H9 (cell line): ENCODE data around the gene MYO18B. TPM values are rescaled to one million over a fixed set of nuclear protein-coding genes. Genes with fewer than 3 reads are reported as not detected.

Experiments used
- DNase-seq: peaks from one replicate; pipeline ENCODE4 v3.0.0-alpha.2; 2017
- H2AFZ ChIP-seq: one replicate; pipeline ENCODE4 v1.6.1; 2013; ENCODE audit warnings: mild to moderate bottlenecking, low read length, control low read depth, moderate library complexity
- H2AK5ac ChIP-seq: 2 replicates; pipeline ENCODE4 v1.6.1; 2013; ENCODE audit warnings: low read length, control low read depth, mixed read lengths; ENCODE audit not compliant: insufficient read length
- H2BK120ac ChIP-seq: one replicate; pipeline ENCODE4 v1.6.1; 2013; ENCODE audit warnings: low read depth, mild to moderate bottlenecking, low read length, control low read depth, inconsistent platforms; ENCODE audit not compliant: poor library complexity, severe bottlenecking
- H2BK12ac ChIP-seq: 2 replicates; pipeline ENCODE4 v1.6.1; 2013; ENCODE audit warnings: low read length, control low read depth, mixed read lengths, low read depth; ENCODE audit not compliant: insufficient read length
- H2BK15ac ChIP-seq: 2 replicates; pipeline ENCODE4 v1.6.1; 2013; ENCODE audit warnings: low read depth, low read length, control low read depth
- H2BK20ac ChIP-seq: one replicate; pipeline ENCODE4 v1.6.1; 2013; ENCODE audit warnings: low read depth, mild to moderate bottlenecking, low read length, control low read depth, inconsistent platforms; ENCODE audit not compliant: poor library complexity, severe bottlenecking
- H2BK5ac ChIP-seq: 2 replicates; pipeline ENCODE4 v1.6.1; 2013; ENCODE audit warnings: low read length, control low read depth, mixed read lengths; ENCODE audit not compliant: insufficient read length
- H3K14ac ChIP-seq: 2 replicates; pipeline ENCODE4 v1.6.1; 2013; ENCODE audit warnings: low read length, control low read depth; ENCODE audit not compliant: insufficient read depth
- H3K18ac ChIP-seq: 2 replicates; pipeline ENCODE4 v1.6.1; 2013; ENCODE audit warnings: low read depth, mild to moderate bottlenecking, mixed read lengths, low read length, control low read depth; ENCODE audit not compliant: insufficient read length
- H3K23ac ChIP-seq: 2 replicates; pipeline ENCODE4 v1.6.1; 2013; ENCODE audit warnings: low read length, control low read depth, mixed read lengths, low read depth; ENCODE audit not compliant: insufficient read length
- H3K23me2 ChIP-seq: 2 replicates; pipeline ENCODE4 v1.6.1; 2013; ENCODE audit warnings: low read depth, mild to moderate bottlenecking, mixed read lengths, low read length, control low read depth; ENCODE audit not compliant: insufficient read length, poor library complexity, severe bottlenecking
- H3K27ac ChIP-seq: 2 replicates; pipeline ENCODE4 v1.5.1; 2013; ENCODE audit warnings: low read length, control low read depth, mixed read lengths, low read depth; ENCODE audit not compliant: insufficient read length
- H3K27me3 ChIP-seq: 2 replicates; pipeline ENCODE4 v1.6.1; 2013; ENCODE audit warnings: low read length, control low read depth, inconsistent platforms; ENCODE audit not compliant: insufficient read depth
- H3K4ac ChIP-seq: 2 replicates; pipeline ENCODE4 v1.6.1; 2013; ENCODE audit warnings: low read depth, mild to moderate bottlenecking, control low read depth, inconsistent platforms, low read length, moderate library complexity
- H3K4me1 ChIP-seq: 2 replicates; pipeline ENCODE4 v1.6.1; 2013; ENCODE audit warnings: low read length, control low read depth, inconsistent platforms; ENCODE audit not compliant: insufficient read depth
- H3K4me2 ChIP-seq: 2 replicates; pipeline ENCODE4 v1.6.1; 2013; ENCODE audit warnings: low read length, control low read depth, mixed read lengths; ENCODE audit not compliant: insufficient read length, insufficient read depth
- H3K56ac ChIP-seq: 2 replicates; pipeline ENCODE4 v1.6.1; 2013; ENCODE audit warnings: low read depth, mild to moderate bottlenecking, mixed read lengths, low read length, control low read depth; ENCODE audit not compliant: insufficient read length
- H3K79me1 ChIP-seq: 2 replicates; pipeline ENCODE4 v1.6.1; 2013; ENCODE audit warnings: low read depth, mild to moderate bottlenecking, moderate library complexity, low read length, control low read depth, inconsistent platforms; ENCODE audit not compliant: insufficient read depth, poor library complexity, severe bottlenecking
- H3K79me2 ChIP-seq: 2 replicates; pipeline ENCODE4 v1.6.1; 2013; ENCODE audit warnings: low read length, control low read depth, inconsistent platforms; ENCODE audit not compliant: insufficient read depth
- H3K9ac ChIP-seq: 2 replicates; pipeline ENCODE4 v1.6.1; 2013; ENCODE audit warnings: low read length, control low read depth, mixed read lengths; ENCODE audit not compliant: insufficient read length; ENCODE audit errors: extremely low read depth
- H3K9me3 ChIP-seq: one replicate; pipeline ENCODE4 v1.6.1; 2013; ENCODE audit warnings: low read depth, low read length, inconsistent platforms; ENCODE audit not compliant: control insufficient read depth
- H3T11ph ChIP-seq: one replicate; pipeline ENCODE4 v1.6.1; 2013; ENCODE audit warnings: mild to moderate bottlenecking, low read length, control low read depth, inconsistent platforms
- H4K20me1 ChIP-seq: one replicate; pipeline ENCODE4 v1.6.1; 2013; ENCODE audit not compliant: control insufficient read depth, insufficient read length, insufficient read depth
- H4K5ac ChIP-seq: 2 replicates; pipeline ENCODE4 v1.6.1; 2013; ENCODE audit warnings: low read depth, mild to moderate bottlenecking, mixed read lengths, low read length, control low read depth; ENCODE audit not compliant: insufficient read length
- H4K8ac ChIP-seq: replicated peaks from 2 replicates; pipeline ENCODE4 v1.6.1; 2013; ENCODE audit warnings: low read length, control low read depth, mixed read lengths, low read depth; ENCODE audit not compliant: insufficient read length
- H4K91ac ChIP-seq: 2 replicates; pipeline ENCODE4 v1.6.1; 2013; ENCODE audit warnings: low read depth, mild to moderate bottlenecking, moderate library complexity, mixed read lengths, low read length, control low read depth; ENCODE audit not compliant: insufficient read length
- H3K27ac Mint-ChIP-seq, 3 experiments: 2 replicates in 2 of 3; 3 replicates in 1 of 3; pipeline ENCODE4 v1.8.0; 2020 to 2021; ENCODE audit warnings: mixed read lengths in 3 of 3, mild to moderate bottlenecking in 1 of 3, moderate library complexity in 1 of 3
- H3K27me3 Mint-ChIP-seq: 2 replicates; pipeline ENCODE4 v1.8.0; 2021; ENCODE audit warnings: low read depth, mild to moderate bottlenecking, moderate library complexity, mixed read lengths
- H3K36me3 Mint-ChIP-seq, 3 experiments: 2 replicates in 2 of 3; 3 replicates in 1 of 3; pipeline ENCODE4 v1.8.0; 2020 to 2021; ENCODE audit warnings: low read depth in 3 of 3, mixed read lengths in 3 of 3; ENCODE audit not compliant: insufficient read depth in 1 of 3
- H3K4me1 Mint-ChIP-seq, 2 experiments: 2 replicates each; pipeline ENCODE4 v1.8.0; 2020; ENCODE audit warnings: mixed read lengths in 2 of 2
- H3K4me3 Mint-ChIP-seq, 2 experiments: 2 replicates in 1 of 2; 3 replicates in 1 of 2; pipeline ENCODE4 v1.8.0; 2020 to 2021; ENCODE audit warnings: mild to moderate bottlenecking in 2 of 2, mixed read lengths in 2 of 2, moderate library complexity in 1 of 2
- H3K9me3 Mint-ChIP-seq, 2 experiments: 2 replicates in 1 of 2; 3 replicates in 1 of 2; pipeline ENCODE4 v1.8.0; 2020; ENCODE audit warnings: mild to moderate bottlenecking in 2 of 2, mixed read lengths in 2 of 2, moderate library complexity in 1 of 2
- WGBS: extraction: QIAGEN DNeasy Blood & Tissue Kit; methylation state at CpG from one replicate; pipeline ENCODE4 v1.1.7; 2013; ENCODE audit warnings: missing lambda C conversion rate, low lambda C conversion rate, mixed read lengths; ENCODE audit not compliant: insufficient read length; ENCODE audit errors: extremely low coverage; 5-methylcytosine and 5-hydroxymethylcytosine counted together
- total RNA-seq: library from RNA; stranded (reverse); gene quantifications from 2 replicates; pipeline ENCODE4 v1.2.1, GENCODE V29; 2021
- TF ChIP-seq, protein P1 (sequence below): fragments of 200-600 bp; sonication (generic); conservative IDR thresholded peaks from 3 replicates; pipeline ENCODE4 v1.8.0; 2021; ENCODE audit warnings: antibody characterized with exemption, mild to moderate bottlenecking

MYO18B gene
- total RNA-seq, 1 experiment from 2014 or later: 0.46 TPM

DNA sequence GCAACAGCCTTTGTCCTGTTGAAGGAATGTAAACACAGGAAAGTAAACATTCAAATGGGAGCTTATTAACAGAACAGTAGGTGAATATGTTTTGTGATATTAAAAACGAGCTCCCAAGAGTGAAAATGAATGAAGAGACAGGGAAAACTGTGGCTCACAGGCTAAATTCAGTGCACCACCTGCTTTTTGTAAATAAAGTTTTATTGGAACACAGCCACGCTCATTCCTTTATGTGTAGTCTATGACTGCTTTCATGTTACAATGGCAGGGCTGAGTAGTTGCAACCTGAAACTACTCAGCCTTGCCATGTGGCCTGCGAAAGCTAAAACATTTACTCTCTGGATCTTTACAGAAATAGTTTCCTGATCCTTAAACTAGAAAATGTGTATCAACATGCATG lies 136.9 kb downstream of the MYO18B start:
- Histone ChIP-seq H3K23me2 (no peaks in the 10 kb centered on the region), H3K4me1 (no peaks in the 10 kb centered on the region), H2AK5ac (no peak overlapping the region), H3K9ac (no peak overlapping the region), H2BK20ac (no peak overlapping the region), H2BK5ac (no peak overlapping the region), H3K56ac (no peak overlapping the region), H2BK15ac (no peak overlapping the region), H2BK12ac (no peak overlapping the region), H3K27me3 (no peaks in the 10 kb centered on the region), H3K23ac (no peak overlapping the region), H4K8ac (no peak overlapping the region), H3K18ac (no peak overlapping the region), H4K20me1 (no peaks in the 10 kb centered on the region), H4K5ac (no peak overlapping the region), H3K79me1 (no peaks in the 10 kb centered on the region), H3K9me3 (no peaks in the 10 kb centered on the region), H3T11ph (no peak overlapping the region), H3K4ac (no peak overlapping the region), H2AFZ (no peak overlapping the region), H4K91ac (no peak overlapping the region), H2BK120ac (no peak overlapping the region), H3K4me2 (no peak overlapping the region), H3K79me2 (no peaks in the 10 kb centered on the region), H3K14ac (no peak overlapping the region), H3K27ac (no peak overlapping the region)
- H3K27ac Mint-ChIP-seq: no peak overlapping the region
- TF ChIP-seq, protein P1, sequence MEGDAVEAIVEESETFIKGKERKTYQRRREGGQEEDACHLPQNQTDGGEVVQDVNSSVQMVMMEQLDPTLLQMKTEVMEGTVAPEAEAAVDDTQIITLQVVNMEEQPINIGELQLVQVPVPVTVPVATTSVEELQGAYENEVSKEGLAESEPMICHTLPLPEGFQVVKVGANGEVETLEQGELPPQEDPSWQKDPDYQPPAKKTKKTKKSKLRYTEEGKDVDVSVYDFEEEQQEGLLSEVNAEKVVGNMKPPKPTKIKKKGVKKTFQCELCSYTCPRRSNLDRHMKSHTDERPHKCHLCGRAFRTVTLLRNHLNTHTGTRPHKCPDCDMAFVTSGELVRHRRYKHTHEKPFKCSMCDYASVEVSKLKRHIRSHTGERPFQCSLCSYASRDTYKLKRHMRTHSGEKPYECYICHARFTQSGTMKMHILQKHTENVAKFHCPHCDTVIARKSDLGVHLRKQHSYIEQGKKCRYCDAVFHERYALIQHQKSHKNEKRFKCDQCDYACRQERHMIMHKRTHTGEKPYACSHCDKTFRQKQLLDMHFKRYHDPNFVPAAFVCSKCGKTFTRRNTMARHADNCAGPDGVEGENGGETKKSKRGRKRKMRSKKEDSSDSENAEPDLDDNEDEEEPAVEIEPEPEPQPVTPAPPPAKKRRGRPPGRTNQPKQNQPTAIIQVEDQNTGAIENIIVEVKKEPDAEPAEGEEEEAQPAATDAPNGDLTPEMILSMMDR: no peak
- no CpG with 5 or more reads among the region's 3 CpGs for WGBS
- no peak for DNase-seq
- no peak overlapping the region for H3K4me3 Mint-ChIP-seq
- peaks cover 0 to 12% of the 10 kb centered on the region in 2 experiments; a peak in 3 of 4 replicates for H3K4me1 Mint-ChIP-seq
- no peaks in the 10 kb centered on the region for H3K9me3 Mint-ChIP-seq
- H3K27me3 Mint-ChIP-seq: peaks cover 14% of the 10 kb centered on the region
- no peaks in the 10 kb centered on the region for H3K36me3 Mint-ChIP-seq
